Kidney epithelial cell (primary cell): ENCODE data around the gene KRTAP4-4. TPM values are rescaled to one million over a fixed set of nuclear protein-coding genes. Genes with fewer than 3 reads are reported as not detected.
"Not testable (repeated sequence)": the region's sequence is repeated elsewhere in the genome, so short reads cannot be mapped to it uniquely, and the experiment has no call there.

Experiments
- DNase-seq: peaks from one replicate; pipeline ENCODE4 v3.0.0-alpha.2; 2010; ENCODE audit warnings: low read depth
- H3K27me3 ChIP-seq: 2 replicates; pipeline ENCODE4 v1.6.0; 2011; ENCODE audit warnings: low read length; ENCODE audit not compliant: control insufficient read depth, insufficient read depth
- H3K36me3 ChIP-seq: 2 replicates; pipeline ENCODE4 v1.5.1; 2011; ENCODE audit warnings: low read length; ENCODE audit not compliant: control insufficient read depth, insufficient read depth
- H3K4me3 ChIP-seq: 2 replicates; pipeline ENCODE4 v1.5.1; 2011; ENCODE audit warnings: low read depth, mild to moderate bottlenecking, control low read depth, low read length
- total RNA-seq: library from RNA; depleted of rRNA; stranded (reverse); fragments of >200 nt; gene quantifications from 2 replicates; pipeline ENCODE4 v1.2.3, GENCODE V29; 2015
- TF ChIP-seq, protein P1 (sequence below): IDR thresholded peaks from 2 replicates; pipeline ENCODE4 v1.5.1; 2011; ENCODE audit warnings: mild to moderate bottlenecking, moderate library complexity, low read length, control low read depth, inconsistent platforms; ENCODE audit not compliant: insufficient read depth, poor library complexity, severe bottlenecking

Gene KRTAP4-4
- total RNA-seq, 1 donor from 2014 or later, result not detected

DNA sequence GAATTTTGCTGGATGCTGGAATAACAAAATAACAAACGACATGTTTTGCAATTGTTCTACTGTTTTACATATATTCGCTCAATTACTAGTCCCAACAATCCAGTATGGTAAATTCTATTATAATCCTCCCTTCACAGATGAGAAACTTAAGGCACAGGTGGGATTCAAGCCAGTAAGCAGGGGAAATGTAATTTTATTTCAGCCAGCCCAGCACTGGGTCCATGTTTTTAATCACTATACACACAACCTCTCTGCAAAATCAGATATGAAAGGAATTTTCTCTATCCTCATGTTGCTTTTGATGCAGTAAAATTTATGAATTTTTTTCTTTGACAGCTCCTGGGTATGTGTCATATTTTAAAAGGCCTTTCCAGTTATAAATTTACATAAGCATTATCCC is 15.3 kb downstream of the KRTAP4-4 start:
- DNase-seq, result no peak
- Histone ChIP-seq H3K36me3 (no peaks in the 10 kb centered on the region), H3K4me3 (no peak overlapping the region), H3K27me3 (no peaks in the 10 kb centered on the region)
- TF ChIP-seq, protein P1, sequence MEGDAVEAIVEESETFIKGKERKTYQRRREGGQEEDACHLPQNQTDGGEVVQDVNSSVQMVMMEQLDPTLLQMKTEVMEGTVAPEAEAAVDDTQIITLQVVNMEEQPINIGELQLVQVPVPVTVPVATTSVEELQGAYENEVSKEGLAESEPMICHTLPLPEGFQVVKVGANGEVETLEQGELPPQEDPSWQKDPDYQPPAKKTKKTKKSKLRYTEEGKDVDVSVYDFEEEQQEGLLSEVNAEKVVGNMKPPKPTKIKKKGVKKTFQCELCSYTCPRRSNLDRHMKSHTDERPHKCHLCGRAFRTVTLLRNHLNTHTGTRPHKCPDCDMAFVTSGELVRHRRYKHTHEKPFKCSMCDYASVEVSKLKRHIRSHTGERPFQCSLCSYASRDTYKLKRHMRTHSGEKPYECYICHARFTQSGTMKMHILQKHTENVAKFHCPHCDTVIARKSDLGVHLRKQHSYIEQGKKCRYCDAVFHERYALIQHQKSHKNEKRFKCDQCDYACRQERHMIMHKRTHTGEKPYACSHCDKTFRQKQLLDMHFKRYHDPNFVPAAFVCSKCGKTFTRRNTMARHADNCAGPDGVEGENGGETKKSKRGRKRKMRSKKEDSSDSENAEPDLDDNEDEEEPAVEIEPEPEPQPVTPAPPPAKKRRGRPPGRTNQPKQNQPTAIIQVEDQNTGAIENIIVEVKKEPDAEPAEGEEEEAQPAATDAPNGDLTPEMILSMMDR, result no peak

DNA sequence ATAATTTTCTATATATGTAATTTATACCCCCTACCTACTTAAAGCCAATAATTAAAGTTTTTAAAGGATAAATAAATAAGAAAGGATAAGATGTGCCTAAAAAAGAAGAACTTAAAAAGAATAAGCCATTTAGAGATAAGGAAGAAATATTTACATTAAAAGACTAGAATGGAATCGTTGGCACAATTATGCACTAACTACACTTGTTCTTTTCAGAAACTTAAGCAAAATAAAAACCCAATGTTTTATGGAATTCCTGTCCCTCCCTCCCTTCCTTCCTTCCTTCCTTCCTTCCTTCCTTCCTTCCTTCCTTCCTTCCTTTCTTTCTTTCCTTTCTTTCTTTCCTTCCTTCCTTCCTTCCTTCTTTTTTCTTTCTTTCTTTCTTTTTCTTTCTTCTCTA is 15.7 kb downstream of the KRTAP4-4 start:
- TF ChIP-seq, protein P1, result no peak

DNA sequence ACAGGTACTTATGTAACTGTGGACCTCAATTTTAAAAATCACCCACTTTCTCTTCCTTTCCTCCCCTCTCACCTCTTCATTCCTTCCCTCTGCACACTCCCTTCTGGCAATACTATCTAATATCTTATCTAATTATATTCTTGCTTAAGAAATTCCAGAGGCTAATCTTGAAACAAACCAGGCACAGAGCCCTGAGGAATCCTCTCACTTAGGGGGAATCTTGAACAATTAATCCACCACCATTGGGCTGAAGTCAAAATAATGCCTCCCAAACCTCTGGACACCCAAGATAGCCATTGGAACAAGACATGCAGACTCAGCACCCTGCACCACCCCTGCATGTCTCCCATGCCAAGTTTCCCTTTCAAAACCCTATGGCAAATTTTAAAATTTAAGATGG is 19.2 kb downstream of the KRTAP4-4 start:
- DNase-seq, result no peak
- Histone ChIP-seq H3K27me3 (no peaks in the 10 kb centered on the region), H3K4me3 (no peak overlapping the region), H3K36me3 (no peaks in the 10 kb centered on the region)
- TF ChIP-seq, protein P1, result no peak

More for the DNA sequence above, 15.7 kb downstream of the KRTAP4-4 start:
- no peak overlapping the region for H3K4me3 ChIP-seq
- DNase-seq, result no peak
- no peaks in the 10 kb centered on the region for H3K27me3 ChIP-seq
- no peaks in the 10 kb centered on the region for H3K36me3 ChIP-seq

DNA sequence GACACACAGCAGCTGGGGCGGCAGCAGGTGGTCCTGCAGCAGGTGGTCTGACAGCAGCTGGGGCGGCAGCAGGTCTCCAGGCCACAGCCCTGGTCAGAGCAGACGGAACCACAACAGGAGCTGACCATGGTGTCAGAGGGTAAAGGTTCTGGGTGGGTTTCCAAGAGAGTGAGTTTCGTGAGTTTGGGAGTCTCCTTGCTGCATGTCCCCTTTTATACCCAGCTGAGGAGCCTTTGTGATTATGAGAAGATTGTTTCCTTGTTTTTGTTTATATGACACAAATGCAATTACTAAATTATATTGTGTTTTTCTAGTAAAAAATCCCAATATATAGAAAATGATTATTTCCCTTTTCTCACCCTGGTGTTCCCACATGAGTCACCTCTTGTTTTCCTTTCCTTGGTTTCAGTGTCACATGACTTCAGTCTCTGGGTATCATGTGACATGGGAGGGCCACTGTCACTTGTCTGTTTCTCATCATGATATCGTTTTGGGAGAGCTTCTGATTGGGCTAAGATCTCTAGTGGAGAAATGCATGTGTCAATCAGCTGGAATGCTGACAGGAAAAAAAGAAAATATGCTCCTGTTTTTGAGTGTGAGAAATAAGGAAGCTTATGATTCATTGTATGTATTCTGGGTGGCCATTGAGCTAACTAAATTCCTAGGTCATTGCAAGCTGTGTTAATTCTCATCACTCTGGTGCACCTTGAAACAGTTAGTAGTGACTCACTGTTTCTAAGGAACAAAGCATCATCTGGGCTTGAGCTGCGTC is 20.0 kb downstream of the KRTAP4-4 start, which contains the start of gene KRTAP4-6:
Gene KRTAP4-6 (minus strand): TSS at position 185 of the 772 bp plus-strand sequence. CDS start 57 bp downstream, at position 128.
- H3K36me3 ChIP-seq, result no peaks in the 10 kb centered on the region
- DNase-seq, result peak; percentile 92
- H3K27me3 ChIP-seq, result no peaks in the 10 kb centered on the region
- TF ChIP-seq, protein P1, result no peak
- H3K4me3 ChIP-seq, result no peak within 1 kb of the TSS

DNA sequence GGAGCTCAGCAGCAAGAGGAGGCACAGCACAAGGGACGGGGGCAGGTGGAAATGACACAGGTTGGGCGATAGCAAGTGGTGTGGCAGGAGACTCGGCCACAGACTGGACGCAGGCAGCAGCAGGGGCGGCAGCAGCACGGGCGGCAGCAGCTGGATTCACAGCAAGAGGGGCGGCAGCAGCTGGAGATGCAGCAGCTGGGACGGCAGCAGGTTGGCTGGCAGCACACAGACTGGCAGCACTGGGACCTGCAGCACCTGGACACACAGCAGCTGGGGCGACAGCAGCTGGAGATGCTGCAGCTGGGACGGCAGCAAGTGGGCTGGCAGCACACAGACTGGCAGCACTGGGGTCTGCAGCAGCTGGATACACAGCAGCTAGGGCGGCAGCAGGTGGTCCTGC is 20.7 kb downstream of the KRTAP4-4 start:
- not testable (repeated sequence) for H3K27me3 ChIP-seq, DNase-seq

DNA sequence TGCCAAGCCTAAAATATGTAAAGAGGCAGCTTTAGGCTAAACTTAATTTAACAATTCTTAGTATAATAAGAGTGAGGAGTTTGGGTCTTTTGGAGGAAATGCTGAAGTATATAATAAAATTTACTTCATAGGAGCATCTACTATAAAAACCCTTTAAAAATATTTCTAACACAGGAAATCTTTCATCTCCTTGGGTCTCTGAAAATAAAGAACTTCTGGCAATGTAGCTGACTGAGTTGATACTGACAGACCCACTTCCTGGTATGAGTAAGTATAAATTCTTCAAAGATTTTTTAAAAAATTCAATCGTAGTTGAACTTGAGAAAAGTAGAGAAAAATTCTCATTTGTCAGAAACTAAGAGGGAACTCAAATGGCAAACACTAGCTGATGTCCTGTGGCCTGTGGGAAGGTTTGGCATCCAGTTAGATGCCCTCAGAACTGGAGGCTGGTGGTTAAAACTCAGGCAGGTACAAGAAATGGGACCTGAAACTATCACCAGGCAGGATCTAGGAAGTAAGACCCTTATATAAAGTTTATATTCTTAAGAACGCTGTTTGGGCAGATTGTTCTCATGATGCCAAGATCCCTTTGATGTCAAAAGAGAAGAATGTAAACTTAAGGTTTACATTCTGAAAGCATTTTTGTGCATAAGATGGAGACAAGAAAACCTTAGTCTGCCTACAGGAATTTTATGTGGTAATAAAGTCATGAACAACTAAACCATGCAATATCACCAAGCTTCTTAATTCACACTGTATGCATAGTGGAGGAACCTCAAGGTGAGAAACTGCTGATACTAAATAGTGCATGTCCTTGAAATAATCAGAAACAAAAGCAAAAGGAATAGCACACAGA is 26.4 kb downstream of the KRTAP4-4 start:
- Histone ChIP-seq H3K27me3 (no peaks in the 10 kb centered on the region), H3K4me3 (no peak overlapping the region), H3K36me3 (no peaks in the 10 kb centered on the region)
- TF ChIP-seq, protein P1, result no peak
- no peak for DNase-seq

More for the DNA sequence above, 20.7 kb downstream of the KRTAP4-4 start:
- not testable (repeated sequence) for H3K4me3 ChIP-seq, H3K36me3 ChIP-seq
